Upper lobe of left lung (tissue), 4 donors: ENCODE measurements around the gene TMEM50A.
"Not testable (repeated sequence)": the region's sequence is repeated elsewhere in the genome, so short reads cannot be mapped to it uniquely, and the experiment has no call there.

Experiments used
- CTCF ChIP-seq, 6 experiments: fragments of 450-650 bp in 4 of 6; fragments of 200-600 bp in 2 of 6; sonication (generic) in 2 of 6; IDR thresholded peaks; one replicate each; pipeline ENCODE4 v1.5.1; 2016 to 2019; ENCODE audit warnings: antibody characterized with exemption in 6 of 6
- POLR2A ChIP-seq, 4 donors: fragments of 450-650 bp; IDR thresholded peaks; one replicate each; pipeline ENCODE4 v1.5.1; 2016 to 2017; ENCODE audit warnings: antibody characterized with exemption in 4 of 4, mild to moderate bottlenecking in 2 of 4

- not testable (repeated sequence) for TF ChIP-seq CTCF, POLR2A (IDR thresholded peaks at IDR 0.05)
Observed at GRCh38 chr1:25327864-25328790, 10.0 kb upstream of the TMEM50A start.
